Retina (tissue), 1 donor: ENCODE measurements around the gene TMEM63A.
"Not testable (repeated sequence)": the region's sequence is repeated elsewhere in the genome, so short reads cannot be mapped to it uniquely, and the experiment has no call there.

ENCODE experiments used
- DNase-seq: peaks from one replicate; pipeline ENCODE4 v3.0.0-alpha.2; 2016

TMEM63A gene

GRCh38 chr1:225881959-225882693 lies at the start of gene TMEM63A:
Gene TMEM63A (minus strand): TSS chr1:225882380. CDS start chr1:225877580, 4,800 bp downstream.
- peak; percentile 84 for DNase-seq

DNA sequence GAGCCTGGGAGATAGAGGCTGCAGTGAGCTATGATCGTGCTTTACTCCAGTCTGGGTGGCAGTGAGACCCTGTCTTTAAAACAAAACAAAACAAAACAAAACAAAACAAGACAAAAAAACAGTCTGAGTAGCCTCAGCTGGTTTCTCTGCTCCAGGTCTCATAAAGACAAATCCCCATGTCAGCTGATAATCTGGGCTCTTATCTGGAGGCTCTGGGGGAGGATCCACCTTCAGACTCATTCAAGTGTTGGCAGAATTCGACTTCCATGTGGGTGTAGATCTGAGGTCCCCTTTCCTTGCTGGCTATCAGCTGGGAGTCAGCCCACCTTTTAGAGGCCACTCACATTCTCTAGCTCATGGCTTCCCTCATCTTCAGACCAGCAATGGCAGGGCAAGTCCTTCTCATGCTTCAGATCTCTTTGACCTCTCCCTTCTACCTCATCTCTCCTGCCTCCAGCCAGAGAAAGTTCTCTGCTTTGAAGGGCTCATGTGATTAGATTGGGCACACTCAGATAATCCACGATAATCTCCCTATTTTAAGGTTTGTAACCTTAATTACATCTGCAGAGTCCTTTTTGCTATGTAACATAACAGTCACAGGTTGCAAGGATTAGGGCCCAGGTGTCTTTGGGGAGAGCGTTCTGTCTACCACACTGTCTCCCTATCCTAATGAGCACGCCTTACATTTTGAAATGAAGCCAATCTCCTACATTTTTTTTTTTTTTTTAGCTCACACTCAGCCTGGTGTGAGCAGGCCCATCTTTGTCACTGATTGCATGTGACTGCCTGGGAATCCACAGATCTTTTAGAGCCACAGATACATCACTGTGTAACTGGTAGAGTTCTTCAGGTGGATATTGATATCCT lies 49.3 kb upstream of the TMEM63A start:
- no peak for DNase-seq

- no peak for DNase-seq
These were observed 48.4 kb upstream of the TMEM63A start for GRCh38 chr1:225930566-225930965.

DNA sequence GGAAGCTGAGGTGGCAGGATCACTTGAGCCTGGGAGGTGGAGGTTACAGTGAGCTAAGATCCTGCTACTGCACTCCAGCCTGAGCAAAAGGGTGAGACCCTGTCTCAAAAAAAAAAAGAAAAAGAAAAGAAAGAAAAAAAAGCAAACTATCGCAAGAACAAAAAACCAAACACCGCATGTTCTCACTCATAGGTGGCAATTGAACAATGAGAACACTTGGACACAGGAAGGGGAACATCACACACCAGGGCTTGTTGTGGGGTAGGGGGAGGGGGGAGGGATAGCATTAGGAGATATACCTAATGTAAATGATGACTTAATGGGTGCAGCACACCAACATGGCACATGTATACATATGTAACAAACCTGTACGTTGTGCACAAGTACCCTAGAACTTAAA lies 47.3 kb upstream of the TMEM63A start:
- DNase-seq: not testable (repeated sequence)

GRCh38 chr1:225928186-225929175 lies 46.3 kb upstream of the TMEM63A start:
- DNase-seq: no peak

- no peak for DNase-seq
These were observed 44.5 kb upstream of the TMEM63A start for GRCh38 chr1:225926551-225927113.

GRCh38 chr1:225923692-225924555 lies 41.7 kb upstream of the TMEM63A start, which contains the start of gene PYCR2:
Gene PYCR2 (minus strand): TSS chr1:225924250. CDS start chr1:225924110, 140 bp downstream.
- DNase-seq: peak; percentile 99

- no peak for DNase-seq
These were observed 41.2 kb upstream of the TMEM63A start for GRCh38 chr1:225923381-225923691.

GRCh38 chr1:225921734-225922709 lies 39.8 kb upstream of the TMEM63A start:
- DNase-seq: no peak

GRCh38 chr1:225919906-225920305 lies 37.7 kb upstream of the TMEM63A start:
- DNase-seq: no peak

DNA sequence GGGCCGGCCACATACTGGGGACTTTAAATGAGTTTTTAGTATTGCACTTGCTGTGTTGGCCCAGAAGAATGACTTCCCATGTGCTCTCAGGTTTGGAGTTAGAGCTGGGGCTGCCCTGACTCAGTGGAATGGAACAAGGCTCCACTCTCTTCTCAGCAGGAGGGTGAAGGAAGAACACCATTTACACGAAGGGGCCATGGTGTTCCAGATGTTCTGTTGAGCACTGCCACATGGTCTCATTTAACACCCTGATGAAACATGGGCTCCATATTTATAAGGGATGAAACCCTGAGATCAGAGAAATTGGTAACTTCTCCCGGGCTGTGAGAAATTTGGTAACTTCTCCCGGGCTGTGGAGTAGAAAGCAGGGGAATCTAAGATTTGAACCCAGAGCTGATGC lies 36.1 kb upstream of the TMEM63A start:
- DNase-seq: no peak

DNA sequence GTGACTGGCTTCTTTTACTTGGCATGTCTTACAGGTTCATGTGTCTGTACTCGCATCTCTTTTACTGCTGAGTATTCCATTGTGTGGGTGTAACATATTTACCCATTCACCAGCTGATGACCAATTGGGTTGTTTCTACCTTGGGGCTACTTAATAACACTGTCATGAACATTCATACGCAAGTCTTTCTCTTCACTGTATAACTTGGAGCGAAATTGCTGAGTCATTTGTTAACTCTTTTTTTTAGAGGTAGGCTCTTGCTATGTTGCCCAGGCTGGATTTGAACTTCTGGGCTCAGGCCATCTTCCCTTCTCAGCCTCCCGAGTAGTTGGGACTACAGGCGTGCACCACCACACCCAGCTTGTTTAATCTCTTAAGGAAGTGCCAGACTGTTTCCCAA lies 35.4 kb upstream of the TMEM63A start:
- no peak for DNase-seq

DNA sequence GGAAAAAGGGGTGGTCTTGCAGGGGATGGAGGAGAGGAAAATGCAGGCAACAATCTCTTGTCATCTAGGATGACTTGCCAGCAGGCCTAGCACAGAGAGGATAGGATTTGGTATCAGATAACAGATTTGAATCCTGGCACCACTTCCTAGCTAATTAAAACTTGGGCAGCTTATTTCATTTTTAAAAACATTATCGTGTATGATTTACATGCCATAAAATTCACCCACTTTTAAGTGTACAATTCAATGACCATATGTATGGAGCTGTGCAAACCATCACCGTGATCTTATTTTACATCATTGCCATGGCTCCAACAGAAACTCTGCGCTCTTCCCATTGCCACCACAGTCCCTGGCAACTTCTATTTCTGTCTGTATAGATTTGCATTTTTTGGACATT lies 34.9 kb upstream of the TMEM63A start:
- no peak for DNase-seq

DNA sequence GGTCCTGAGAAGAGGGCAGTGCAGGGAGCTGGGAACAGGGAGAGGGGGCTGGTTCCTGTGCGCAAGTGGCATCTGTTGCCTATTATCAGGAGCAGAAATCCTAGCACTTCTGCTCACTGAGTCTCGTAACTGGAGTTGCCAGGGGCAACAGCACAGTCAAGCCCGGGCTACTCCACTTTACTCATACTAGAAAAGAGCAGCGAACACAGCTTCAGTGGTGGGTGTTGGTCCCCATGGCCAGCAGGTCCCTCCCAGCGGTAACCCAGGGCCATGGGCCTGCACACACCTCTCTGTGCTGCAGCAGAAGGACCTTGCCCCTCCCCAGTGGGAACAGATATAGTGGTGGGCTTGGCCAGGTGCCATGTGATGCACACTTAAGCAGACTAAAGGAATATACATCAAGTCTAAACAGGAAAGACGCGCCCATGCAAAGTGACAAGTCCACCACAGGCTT lies 33.4 kb upstream of the TMEM63A start:
- no peak for DNase-seq

DNA sequence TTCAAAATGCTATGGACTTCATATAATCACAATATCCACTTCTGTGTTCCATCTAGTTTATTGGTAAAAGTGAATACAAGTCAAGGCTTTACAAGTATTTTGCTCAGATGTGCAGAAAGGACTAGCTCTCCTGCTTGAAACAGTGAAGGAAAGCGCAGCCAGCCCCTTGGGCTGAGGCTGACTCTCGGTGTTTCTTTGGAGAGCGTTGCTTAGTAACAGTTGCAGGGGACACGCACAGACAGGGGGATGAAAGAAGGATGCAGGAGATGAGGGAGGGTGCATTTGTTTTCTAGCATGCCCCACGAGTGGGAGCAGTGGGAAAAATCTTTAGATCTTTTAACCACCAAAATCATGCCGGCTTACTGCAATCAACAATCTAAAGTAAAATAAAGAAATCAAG lies 32.8 kb upstream of the TMEM63A start:
- DNase-seq: no peak

- DNase-seq: no peak
These were observed 32.2 kb upstream of the TMEM63A start for GRCh38 chr1:225914391-225914790.

DNA sequence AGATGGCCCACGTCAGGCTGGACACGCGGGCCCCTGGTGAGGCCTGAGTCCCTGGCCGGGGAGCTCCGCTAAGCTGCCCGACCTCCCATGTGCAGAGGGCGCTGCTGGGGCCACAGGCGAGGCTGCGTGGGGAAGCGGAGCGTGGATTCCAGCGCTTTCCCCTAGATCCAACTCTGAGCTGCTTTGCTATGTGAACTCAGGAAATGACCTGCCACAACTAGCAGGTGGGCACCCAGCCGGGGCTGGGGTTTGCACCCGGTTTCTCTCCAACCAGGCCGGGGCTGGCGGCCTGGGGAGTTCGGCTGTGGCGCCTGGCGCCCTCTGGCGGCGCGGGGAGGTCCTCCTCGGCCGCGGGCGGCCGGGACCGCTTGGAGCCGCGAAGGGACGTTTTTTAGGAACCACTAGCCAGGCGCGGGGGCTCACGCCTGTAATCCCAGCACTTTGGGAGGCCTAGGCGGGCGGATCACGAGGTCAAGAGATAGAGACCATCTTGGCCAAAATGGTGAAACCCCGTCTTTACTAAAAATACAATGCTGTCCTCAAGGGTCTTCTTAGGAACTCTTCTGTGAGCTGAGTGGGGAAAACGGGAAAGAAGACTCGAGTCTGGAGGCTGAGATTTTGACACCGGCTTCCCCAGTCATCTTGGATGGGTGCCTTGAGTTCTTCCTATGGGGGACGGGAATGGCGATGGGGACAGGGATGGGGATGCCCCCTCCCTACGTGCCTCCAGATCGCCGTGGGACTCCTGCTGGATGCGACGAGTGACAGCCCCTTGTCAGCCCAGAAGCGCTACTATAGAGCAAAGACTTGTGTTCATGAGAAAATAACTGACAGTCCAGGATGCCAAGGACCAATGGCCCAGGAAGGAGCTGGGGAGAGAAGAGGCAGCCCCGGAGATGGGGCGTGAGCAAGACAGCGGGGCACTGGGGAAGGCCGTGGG lies 29.3 kb upstream of the TMEM63A start:
- peak; percentile 89 for DNase-seq

DNA sequence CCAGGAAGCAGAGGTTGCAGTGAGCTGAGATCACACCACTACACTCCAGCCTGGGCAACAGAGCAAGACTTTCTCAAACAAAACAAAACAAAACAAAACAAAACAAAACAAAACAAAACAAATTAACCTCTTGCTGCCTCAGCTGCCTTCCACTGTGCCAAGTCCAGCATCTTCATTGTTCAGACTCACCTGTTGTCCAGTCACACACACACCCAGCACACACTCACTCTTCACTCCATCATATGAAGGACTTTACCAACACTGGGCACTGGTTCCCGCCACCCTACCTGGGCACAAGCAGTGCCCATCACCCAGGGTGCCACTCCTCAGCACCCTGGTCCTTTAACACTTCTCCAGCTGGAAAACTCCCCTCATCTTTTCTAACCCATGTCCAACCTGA lies 27.3 kb upstream of the TMEM63A start:
- DNase-seq: no peak

- DNase-seq: no peak
These were observed 26.6 kb upstream of the TMEM63A start for GRCh38 chr1:225908773-225909172.
